Ramos (cell line): ENCODE measurements around the gene CFAP46.
"Not testable (repeated sequence)": the region's sequence is repeated elsewhere in the genome, so short reads cannot be mapped to it uniquely, and the experiment has no call there.

Experiments
- in situ Hi-C: fragments of 300-500 bp; cut with MboI; formaldehyde crosslinking; loops from one replicate; pipeline ENCODE4 v1.14.3; 2022; ENCODE audit warnings: low sequenced_read_pairs; ENCODE audit not compliant: unreplicated experiment

CFAP46 gene

DNA sequence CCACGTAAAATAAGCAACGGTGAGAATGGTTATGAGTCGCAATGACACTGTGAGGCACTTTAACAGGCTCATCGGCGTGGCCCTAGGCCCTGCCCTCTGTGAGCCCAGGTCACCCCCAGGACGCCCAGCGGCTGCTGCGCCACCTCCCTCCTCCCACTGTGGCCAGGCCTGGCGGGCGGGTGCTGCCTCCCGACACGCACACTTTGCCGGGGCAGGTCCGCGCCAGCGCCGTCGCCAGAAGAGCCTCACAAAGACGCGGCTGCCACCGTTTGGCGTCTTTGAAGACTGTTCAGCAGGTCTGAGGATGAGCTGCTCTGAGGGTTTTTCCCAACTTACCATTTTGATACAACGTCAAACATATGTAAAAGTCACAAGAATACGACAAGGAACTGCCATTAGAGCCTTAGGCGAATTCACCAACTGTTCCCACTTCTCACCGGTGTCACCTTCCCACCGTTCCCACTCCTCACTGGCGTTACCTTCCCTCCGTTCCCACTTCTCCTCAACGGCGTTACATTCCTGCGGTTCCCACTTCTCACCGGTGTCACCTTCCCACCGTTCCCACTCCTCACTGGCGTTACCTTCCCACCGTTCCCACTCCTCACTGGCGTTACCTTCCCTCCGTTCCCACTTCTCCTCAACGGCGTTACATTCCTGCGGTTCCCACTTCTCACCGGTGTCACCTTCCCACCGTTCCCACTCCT, 22.5 kb upstream of the CFAP46 start:
- in situ Hi-C loops: not testable (repeated sequence)

DNA sequence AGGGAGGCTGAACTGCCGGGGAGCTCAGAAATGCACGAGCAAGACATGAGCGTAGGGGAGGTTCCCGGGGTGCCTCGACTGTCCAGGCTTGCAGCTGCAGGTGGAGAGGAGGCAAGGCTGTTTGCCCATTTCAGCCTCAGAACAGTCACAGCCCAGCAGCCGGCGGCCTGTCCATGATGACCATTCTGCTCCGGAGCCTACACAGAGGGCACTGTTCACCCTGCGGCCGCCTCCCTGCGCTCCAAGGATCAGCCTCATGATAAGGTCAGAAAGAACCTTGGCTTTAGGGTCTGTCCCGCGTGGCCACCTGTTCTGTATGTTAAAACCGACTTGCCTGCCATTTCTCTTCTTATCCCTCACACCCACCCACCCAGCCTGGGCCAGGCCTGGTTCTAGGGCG, 21.9 kb upstream of the CFAP46 start:
- in situ Hi-C loops: no loop called here

DNA sequence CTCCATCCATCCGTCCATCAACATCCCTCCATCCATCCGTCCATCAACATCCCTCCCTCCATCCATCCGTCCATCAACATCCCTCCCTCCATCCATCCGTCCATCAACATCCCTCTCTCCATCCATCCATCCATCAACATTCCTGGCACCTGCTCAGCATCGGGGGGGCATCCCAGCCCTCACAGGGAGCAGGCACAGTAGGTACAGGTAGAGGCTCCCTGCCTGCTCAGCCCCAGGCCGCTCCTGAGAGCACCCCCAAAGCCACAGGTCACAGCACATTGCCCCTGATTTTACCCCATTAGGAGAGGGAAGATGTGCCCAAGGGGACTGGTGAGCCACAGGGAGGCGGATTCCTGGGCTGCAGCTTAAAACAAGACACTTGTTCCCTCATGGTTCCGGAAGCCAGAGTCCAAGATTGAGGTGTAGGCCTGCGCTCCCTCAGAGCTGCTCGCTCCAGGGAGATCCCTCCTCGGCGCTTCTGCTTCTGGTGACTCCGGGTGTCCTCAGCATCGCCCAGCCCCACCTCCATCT, 21.1 kb upstream of the CFAP46 start:
- in situ Hi-C loops: no loop called here

DNA sequence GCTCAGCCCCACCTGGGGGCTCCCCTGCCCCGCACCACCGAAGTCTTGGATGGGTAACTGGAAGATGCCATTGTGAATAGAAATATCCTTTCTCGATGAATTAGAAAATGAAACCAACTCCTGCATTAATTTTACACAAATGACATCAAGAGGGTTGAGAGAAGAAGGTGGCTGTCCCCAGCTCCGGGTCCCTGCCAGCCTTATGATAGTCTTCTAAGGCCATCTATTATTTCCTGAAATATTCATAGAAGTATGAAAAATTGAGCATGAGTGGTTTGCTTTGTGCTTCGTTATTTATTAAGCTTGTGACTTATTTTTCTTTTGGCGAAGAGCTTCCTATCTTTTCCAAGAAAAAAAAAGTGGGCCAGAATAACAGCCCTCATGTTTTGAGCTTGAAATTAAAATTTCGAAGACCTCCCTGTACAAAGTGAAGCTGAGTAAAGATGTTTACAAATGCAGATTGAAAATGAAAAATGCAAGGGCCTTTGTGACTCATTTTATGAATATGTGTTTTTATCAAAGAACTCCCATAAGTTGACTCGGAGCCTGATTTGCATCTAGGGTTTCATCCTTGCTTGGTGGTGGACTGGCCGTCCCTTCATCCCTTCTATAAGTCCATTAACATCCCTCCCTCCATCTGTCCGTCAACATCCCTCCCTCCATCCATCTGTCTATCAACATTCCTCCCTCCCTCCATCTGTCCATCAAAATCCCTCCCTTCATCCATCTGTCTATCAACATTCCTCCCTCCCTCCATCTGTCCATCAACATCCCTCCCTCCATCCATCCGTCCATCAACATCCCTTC, 20.5 kb upstream of the CFAP46 start:
- in situ Hi-C loops: no loop called here

DNA sequence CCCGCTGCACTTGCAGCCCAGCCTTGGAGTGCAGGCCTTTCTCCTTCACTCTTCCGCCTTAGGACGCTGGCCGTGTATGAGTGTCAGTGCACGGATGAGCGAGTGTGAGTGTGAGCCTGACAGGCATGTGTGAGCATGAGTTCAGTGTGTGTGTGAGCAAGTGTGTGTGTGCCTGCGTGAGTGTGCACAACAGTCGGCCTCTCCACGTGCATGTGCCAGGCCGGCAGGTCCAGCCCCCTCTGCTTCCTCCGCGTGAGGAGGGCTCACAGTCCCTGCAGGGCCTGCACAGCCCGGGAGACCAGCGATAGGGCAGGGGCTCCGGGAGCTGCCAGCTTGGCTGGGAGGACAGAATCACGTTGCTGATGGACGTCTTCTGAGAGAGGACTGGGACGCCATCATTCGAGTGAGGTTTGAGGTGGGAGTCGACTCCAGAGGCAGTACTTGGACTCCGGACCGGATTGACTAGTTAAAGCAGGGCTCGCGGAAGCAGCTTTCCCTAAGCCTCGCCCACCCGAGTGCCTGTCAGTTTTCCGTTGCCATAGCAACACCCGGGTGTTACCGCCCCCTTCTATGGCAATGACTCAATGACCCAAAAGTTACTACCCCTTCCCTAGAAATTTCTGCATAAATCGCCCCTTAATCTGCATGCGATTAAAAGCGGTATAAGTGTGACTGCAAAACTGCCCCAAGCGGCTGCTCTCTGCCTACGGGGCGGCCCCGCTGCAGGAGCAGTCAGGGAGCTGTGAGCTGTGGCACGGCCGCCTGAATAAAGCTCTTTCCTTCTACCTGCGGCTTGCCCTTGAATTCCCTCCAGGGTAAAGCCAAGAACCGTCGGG, 19.6 kb upstream of the CFAP46 start:
- in situ Hi-C loops: no loop called here

DNA sequence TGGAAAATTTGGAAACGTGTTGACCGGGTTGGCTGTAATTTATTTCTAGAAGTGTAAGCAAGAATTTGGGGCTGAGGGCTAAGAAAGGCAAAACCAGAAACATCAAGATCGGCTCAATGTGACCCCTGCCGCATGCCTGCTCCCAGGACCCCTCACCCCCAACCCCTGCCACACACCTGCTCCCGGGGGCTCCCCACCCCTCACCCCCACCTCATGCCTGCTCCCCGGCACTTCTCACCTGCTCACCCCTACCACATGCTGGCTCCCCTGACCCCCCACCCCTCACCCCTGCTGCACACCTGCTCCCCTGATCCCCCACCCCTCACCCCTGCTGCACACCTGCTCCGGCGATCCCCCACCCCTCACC, 19.0 kb upstream of the CFAP46 start:
- in situ Hi-C loops: no loop called here

DNA sequence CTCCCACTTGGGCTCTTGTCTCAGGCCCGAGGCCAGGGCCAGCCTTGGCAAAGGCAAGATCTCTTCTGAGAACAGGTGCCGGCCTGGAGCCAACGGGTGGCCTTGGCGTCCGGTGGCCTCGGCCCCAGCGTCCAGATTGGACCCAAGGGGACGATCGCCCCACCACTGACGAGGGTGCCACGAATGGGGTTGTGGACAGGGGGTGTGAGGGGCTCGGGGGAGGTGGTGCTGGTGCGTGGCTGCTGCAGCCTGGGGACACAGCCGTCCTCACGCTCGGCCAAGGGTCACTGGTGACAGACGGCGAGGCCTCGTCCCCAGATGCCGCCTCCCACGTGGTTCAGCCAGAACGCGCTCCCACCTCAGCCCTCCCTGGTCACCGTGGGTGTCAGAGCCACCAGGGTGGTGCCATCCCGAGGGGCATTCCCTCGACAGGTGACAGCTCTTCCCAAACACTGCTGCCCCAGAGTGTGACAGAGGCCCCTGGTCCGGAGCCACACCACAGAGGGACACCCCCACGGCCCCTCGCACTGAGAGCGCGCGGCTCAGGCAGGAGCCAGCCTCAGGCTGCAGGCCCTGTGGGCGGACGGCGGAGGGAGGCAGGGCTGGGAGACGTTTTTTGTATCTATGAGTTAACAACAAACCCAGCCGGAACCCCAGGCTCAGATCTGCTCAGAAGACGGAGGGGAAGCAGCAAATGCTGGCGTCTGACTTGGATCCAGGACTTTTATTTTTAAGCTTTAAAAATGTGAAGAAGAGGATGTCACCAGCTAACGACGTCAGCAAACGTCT, 18.5 kb upstream of the CFAP46 start:
- in situ Hi-C loops: no loop called here

DNA sequence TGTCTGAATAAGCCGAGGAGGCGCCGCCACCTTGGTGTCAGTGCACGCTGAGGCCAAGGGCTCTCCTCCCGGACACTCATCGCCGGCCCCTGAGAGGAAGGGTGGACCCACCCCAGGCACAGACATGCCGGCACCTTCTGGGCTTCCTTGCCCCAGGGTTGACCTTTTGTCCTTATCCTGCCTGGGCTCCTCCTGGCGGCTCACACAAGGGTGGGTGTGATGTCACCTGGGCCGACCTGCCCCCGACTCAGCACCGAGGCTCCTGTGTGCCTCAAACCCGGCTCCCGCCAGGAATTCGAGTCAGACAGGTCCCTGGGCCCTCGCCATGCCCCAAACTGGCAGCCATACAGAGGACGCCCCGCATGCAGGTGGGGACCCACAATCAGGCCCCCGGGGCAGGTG, 17.7 kb upstream of the CFAP46 start:
- in situ Hi-C loops: no loop called here

DNA sequence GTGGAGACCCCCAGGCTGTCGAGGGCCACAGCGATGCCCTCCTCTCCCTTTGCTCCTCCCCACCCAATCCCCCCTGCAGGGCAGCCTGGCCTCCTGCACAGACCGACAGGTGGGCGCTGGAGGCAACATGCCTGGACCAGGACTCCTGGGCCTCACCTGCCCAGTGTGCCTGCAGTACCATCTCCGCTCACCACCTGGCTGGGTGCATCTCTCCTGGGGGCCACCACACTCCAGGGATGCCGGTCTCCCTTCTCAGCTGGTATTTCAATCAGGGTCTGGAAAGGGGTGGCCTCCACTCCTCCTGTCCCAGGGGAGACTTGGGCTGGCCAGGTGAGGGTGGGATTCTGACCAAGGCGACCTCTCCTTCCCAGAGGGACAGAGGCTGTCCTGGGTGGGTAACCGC, 17.2 kb upstream of the CFAP46 start:
- in situ Hi-C loops: no loop called here

DNA sequence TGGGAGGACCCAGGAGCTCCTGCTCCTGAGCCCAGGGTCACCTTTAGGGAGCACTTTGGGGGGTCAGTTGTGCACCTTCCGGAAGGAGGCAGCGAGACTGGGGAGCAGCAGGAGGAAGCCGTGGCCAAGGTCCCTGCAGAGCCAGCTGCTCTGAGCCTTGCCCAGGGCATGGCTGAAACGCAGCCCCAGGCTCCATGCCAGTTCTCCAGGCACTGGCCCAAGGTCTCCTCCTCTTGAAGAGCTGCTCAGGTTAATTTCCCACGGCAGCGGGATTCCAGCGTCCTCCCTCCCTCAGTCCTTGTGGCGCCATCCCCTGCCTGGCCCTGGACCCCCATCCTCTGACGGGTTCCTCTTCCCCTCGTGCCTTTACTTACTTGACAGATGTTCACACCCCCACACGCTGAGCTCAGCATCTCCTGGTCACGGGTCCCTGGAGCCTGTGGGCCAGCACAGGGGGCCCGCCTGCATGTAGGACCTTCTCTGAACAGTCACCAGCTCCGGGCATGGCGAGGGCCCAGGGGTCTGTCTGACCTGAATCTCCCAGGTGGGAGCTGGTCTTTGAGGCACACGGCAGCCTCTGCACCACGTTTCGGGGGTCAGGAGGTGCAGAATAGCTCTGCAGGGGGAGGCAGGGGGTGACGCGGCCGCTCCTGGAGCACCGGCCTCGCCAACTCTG, 16.7 kb upstream of the CFAP46 start:
- in situ Hi-C loops: no loop called here

DNA sequence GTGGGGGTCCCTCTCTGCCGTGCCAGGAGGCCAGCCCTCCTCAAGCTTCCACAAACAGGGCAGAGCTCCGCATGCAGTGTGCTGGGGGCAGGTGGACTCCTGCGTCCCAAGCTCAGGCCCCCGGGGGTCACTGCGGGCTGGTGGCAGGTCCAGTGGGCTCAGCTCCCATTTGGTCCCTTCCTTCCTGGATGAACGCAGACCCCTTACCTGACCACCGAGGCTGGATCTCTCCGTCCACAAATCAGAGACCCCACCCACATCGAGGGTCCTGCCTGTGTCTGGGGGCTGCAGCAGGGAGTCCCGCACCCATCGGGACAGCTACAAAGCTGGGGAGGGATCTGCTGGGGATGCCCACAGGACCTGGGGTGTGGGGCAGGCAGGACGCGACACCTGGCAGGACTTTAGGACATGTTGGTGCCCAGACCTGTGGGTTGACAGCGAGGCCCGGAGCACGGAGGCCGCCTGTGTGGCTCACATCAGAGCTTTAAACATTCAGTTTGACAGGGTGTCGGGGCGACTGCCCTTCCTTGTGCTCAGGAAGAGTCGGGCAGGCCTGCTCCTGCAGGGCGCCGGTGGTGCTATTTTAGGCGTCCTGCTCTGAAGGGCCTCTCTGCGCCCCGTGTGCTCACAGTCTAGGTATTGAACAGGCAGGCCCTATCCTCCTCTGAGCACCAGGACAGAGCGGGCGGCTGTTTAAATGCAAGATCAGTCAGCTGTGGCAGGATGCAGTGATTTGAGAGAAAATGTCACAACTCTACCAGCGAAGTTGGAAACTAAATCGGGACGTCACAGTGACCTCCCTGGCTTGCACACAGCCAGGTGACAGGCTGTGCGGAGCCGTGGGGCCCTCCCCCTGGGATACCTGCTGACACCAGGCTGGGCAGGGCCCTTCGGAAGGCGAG, 15.9 kb upstream of the CFAP46 start:
- in situ Hi-C loops: no loop called here

DNA sequence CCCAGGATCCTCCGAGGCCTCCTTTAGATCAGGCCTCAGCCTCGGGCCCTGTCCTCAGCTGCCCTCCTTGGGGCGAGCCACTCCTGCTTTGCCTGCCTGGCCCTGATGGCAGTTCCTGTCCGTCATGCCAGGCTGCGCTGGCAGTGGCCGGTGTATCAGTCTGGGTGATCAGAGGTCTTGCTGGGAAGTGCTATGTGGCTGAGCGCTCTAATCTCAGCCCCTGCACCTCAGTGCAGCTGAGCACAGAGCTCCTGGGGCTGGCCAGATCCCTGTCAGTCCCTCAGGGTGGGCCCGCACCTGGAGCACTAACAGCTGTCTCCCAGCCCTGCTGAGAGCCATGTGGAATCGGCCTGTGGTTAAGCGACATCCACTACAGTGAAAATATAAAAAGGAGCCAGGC, 14.8 kb upstream of the CFAP46 start:
- in situ Hi-C loops: no loop called here

DNA sequence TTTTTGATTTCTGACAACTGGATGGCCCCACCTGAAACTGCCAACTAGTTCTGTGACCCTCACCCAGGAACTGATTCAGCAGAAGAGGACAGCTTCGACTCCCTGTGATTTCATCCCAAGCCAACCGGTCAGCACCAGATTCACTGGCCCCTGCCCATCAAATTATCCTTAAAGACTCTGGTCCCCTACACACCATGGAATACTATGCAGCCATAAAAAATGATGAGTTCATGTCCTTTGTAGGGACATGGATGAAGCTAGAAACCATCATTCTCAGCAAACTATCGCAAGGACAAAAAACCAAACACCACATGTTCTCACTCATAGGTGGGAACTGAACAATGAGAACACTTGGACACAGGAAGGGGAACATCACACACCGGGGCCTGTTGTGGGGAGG, 13.9 kb upstream of the CFAP46 start:
- in situ Hi-C loops: not testable (repeated sequence)

DNA sequence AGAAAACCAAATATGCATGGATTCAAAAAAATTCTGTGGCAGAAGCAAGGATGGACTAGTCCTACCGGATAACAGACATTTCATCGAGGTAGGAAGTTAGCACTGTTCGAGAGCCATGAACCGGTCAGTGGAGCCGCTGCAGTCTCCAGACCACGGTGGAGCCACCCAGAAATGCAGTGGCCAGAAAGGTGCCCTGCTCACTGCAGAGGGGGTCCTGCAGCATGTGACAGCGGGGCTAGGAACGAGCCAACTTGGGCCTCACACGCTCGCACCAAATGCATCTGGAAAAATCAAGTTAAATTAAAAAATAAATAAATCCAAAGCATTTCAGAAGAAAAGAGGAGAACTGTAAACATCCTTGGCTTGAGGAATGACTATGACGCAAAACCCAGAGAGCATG, 13.1 kb upstream of the CFAP46 start:
- in situ Hi-C loops: no loop called here

DNA sequence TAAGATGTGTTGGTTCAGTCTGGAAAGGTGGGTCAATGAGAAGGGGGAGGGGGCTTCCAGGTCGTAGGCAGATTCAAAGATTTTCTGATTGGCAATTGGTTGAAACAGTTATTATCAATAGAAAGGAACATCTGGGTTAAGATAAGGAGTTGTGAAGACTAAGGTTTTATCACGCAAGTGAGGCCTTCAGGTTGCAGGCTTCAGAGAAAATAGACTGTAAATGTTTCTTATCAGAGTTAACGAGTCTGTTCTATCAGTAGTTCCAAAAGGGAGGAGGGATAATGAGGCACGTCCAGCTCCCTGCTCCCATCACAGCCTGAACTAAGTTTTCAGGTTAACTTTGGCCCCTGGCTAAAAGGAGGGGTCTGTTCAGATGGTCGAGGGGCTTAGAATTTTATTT, 11.1 kb upstream of the CFAP46 start:
- in situ Hi-C loops: no loop called here

DNA sequence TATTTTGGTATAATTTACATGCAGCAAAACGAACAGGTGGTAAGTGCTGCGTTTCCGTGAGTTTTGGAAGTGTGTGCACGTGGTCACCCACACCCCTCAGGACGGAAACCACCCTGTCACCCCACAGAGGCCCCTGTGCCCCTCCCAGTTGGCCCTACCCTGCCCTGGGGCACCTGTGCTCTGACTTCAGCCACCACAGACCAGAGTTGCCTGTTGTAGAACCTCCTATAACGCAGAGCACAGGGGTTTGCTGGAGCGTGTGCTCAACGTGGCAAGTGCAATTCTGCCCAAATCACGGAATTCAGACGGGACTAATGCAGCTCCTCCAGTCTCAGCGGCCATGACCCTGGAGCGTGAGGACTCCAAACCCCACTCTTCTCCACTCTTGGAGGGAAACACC, 9.6 kb upstream of the CFAP46 start:
- in situ Hi-C loops: no loop called here

DNA sequence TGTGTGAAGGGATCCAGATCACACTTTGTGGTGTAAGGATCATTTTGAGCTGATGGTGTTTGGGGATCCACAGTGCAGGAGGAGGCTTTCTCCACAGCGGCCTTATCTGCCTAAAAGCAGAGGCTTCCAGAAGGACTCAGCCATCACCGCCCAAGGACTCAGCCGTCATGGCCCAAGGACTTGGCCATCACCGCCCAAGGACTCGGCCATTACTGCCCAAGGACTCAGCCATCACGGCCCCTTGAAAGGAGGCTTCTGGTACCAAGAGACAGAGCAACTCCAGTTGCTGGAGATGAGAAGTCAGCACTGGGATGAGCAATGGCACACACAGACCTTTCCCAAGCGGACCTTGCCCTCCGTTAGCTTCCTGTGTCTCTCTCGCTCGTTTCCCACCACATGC, 6.0 kb upstream of the CFAP46 start:
- in situ Hi-C loops: no loop called here

DNA sequence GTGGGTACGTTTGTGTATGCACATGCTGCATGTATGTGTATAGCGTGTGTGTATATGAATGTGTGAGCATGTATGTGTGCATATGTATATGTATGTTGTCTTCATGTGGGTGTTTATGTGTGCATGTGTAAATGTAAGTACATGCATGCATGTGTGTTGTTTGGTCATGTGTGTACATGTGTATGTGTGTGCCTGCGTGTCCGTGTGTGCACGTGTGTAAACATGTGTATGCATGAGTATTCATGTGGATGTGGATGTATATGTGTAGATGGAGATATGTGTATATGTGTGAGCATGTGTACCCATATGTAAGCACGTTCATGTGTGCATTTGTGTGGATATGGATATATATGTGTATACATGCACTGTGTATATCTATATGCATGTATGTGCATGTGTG, 5.5 kb upstream of the CFAP46 start:
- in situ Hi-C loops: no loop called here
